Epithelial cell of prostate (primary cell): ENCODE results near the gene RNF113B.

Experiments used
- DNase-seq: peaks from one replicate; pipeline ENCODE4 v3.0.0-alpha.2; 2011; ENCODE audit warnings: low read depth, low spot score
- H3K27ac ChIP-seq: fragments of 450-650 bp; 2 replicates; pipeline ENCODE4 v1.5.1; 2017; ENCODE audit warnings: mild to moderate bottlenecking

RNF113B gene

GRCh38 chr13:98180092-98180491 lies 3.0 kb upstream of the RNF113B start:
- no peak overlapping the region for H3K27ac ChIP-seq
- DNase-seq, result no peak

GRCh38 chr13:98175823-98176222 lies 1.2 kb downstream of the RNF113B start:
- DNase-seq, result no peak
- H3K27ac ChIP-seq, result no peak overlapping the region

- DNase-seq, result peak; percentile 3
- no peak overlapping the region for H3K27ac ChIP-seq
Observed at GRCh38 chr13:98175043-98175442, 2.0 kb downstream of the RNF113B start.

- DNase-seq, result no peak
- no peak overlapping the region for H3K27ac ChIP-seq
Observed at GRCh38 chr13:98174307-98174706, 2.8 kb downstream of the RNF113B start.

- peak; percentile 5 for DNase-seq
- peak overlapping the region; percentile 15 for H3K27ac ChIP-seq
Observed at GRCh38 chr13:98173431-98174152, 3.5 kb downstream of the RNF113B start.

- H3K27ac ChIP-seq, result peak overlapping the region; percentile 15
- DNase-seq, result no peak
Observed at GRCh38 chr13:98172590-98173422, 4.3 kb downstream of the RNF113B start.

GRCh38 chr13:98171900-98172589 lies 5.0 kb downstream of the RNF113B start:
- DNase-seq, result no peak
- H3K27ac ChIP-seq, result peak overlapping the region; percentile 15

- no peak for DNase-seq
- no peak overlapping the region for H3K27ac ChIP-seq
Observed at GRCh38 chr13:98169331-98169730, 7.7 kb downstream of the RNF113B start.

- DNase-seq, result no peak
- H3K27ac ChIP-seq, result no peak overlapping the region
Observed at GRCh38 chr13:98162935-98163334, 14.1 kb downstream of the RNF113B start.

GRCh38 chr13:98158172-98158899 lies 18.7 kb downstream of the RNF113B start:
- no peak for DNase-seq
- no peak overlapping the region for H3K27ac ChIP-seq

GRCh38 chr13:98157609-98158008 lies 19.5 kb downstream of the RNF113B start:
- DNase-seq, result no peak

GRCh38 chr13:98157188-98157587 lies 19.9 kb downstream of the RNF113B start:
- H3K27ac ChIP-seq, result no peak overlapping the region
- no peak for DNase-seq

More at GRCh38 chr13:98157609-98158008, 19.5 kb downstream of the RNF113B start:
- H3K27ac ChIP-seq, result no peak overlapping the region

- no peak for DNase-seq
- no peak overlapping the region for H3K27ac ChIP-seq
Observed at GRCh38 chr13:98156259-98156658, 20.8 kb downstream of the RNF113B start.

- DNase-seq, result no peak
- H3K27ac ChIP-seq, result no peak overlapping the region
Observed at GRCh38 chr13:98155475-98156109, 21.5 kb downstream of the RNF113B start.

- DNase-seq, result no peak
- no peak overlapping the region for H3K27ac ChIP-seq
Observed at GRCh38 chr13:98150832-98151479, 26.1 kb downstream of the RNF113B start.

GRCh38 chr13:98147521-98147920 lies 29.5 kb downstream of the RNF113B start:
- H3K27ac ChIP-seq, result no peak overlapping the region
- no peak for DNase-seq

- no peak for DNase-seq
- H3K27ac ChIP-seq, result no peak overlapping the region
Observed at GRCh38 chr13:98144801-98145350, 32.2 kb downstream of the RNF113B start.

GRCh38 chr13:98144027-98144741 lies 32.9 kb downstream of the RNF113B start:
- H3K27ac ChIP-seq, result no peak overlapping the region
- no peak for DNase-seq
